22Rv1 (cell line): Measurements from ENCODE around the gene JMJD1C.

Experiments used
- H3K27ac ChIP-seq: fragments of 450-650 bp; 2 replicates; pipeline ENCODE4 v1.5.1; 2017
- ZFX ChIP-seq: fragments of 450-650 bp; IDR thresholded peaks from 2 replicates; pipeline ENCODE4 v1.6.1; 2017; ENCODE audit warnings: antibody characterized with exemption, borderline replicate concordance
- TF ChIP-seq, protein P1 (sequence below): fragments of 450-650 bp; IDR thresholded peaks from 2 replicates; pipeline ENCODE4 v1.5.1; 2017; ENCODE audit warnings: mild to moderate bottlenecking

Gene JMJD1C

DNA sequence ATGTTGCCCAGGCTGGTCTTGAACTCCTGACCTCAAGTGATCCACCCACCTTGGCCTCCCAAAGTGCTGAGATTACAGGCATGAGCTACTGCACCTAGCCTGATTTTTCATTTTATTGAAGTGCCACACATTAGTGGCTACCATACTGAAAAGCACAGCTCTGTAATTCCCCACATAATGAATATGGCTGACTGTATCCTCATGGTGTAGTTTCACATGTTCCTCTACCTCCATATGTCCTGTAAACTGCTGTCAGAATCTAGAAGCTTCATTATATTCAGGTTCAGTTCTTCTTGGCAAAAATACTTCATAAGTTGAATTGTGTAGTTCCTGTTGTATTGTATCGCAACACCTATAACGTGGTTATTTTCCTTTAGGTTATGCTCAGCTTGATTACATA is 11.1 kb downstream of the JMJD1C start:
- TF ChIP-seq, protein P1, sequence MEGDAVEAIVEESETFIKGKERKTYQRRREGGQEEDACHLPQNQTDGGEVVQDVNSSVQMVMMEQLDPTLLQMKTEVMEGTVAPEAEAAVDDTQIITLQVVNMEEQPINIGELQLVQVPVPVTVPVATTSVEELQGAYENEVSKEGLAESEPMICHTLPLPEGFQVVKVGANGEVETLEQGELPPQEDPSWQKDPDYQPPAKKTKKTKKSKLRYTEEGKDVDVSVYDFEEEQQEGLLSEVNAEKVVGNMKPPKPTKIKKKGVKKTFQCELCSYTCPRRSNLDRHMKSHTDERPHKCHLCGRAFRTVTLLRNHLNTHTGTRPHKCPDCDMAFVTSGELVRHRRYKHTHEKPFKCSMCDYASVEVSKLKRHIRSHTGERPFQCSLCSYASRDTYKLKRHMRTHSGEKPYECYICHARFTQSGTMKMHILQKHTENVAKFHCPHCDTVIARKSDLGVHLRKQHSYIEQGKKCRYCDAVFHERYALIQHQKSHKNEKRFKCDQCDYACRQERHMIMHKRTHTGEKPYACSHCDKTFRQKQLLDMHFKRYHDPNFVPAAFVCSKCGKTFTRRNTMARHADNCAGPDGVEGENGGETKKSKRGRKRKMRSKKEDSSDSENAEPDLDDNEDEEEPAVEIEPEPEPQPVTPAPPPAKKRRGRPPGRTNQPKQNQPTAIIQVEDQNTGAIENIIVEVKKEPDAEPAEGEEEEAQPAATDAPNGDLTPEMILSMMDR: no peak
- no peak for TF ChIP-seq ZFX
- H3K27ac ChIP-seq: no peak overlapping the region

DNA sequence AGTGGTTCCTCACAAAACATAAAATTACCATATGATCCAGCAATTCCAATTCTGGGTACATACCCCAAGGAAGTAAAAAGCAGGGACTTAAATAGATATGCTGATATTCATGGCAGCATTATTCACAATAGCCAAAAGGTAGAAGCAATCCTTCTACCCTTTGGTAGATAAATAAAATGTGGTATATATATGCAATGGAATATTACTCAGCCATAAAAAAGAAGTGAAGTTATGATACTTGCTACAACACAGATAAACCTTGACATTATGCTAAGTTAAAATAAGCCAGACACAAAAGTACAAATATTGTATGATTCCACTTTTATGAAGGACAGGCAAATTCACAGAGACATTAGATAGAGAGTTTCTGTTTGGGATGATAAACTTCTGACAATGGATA is 13.3 kb downstream of the JMJD1C start:
- TF ChIP-seq, protein P1: no peak
- TF ChIP-seq ZFX: no peak
- no peak overlapping the region for H3K27ac ChIP-seq

DNA sequence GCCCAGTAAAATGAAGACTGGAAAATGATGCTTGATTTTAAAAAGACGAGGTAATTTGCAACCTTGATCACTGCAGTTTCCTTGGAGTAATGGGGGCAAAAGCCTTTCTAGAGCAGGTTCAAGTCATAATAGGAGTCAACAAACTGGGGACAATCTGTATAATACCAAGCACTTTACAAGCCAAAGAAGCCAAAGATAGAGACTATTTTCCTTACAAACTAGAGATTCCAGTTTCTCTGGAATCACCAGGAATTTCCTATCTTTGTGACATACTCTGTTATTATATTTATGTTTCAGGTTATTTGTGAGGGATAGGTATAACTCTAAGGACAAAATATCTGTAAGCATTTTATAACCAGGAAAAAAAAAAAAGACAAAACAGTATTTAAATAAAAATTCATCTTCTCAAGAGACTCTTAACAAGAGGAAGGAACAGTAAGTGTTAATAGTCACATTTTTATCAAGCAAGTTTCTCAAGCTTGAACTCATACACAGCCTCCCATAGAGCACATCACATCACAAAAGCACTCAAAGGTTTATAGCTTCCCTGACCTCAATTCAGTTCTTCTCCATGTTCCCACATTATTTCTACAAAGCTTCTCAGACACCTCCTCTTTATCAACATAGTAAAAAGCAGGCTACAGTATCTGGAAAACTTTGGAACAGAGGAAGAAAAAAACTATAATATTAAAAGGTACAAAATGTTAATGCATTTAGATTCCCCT is 18.9 kb downstream of the JMJD1C start:
- TF ChIP-seq, protein P1: no peak
- TF ChIP-seq ZFX: no peak
- H3K27ac ChIP-seq: no peak overlapping the region

DNA sequence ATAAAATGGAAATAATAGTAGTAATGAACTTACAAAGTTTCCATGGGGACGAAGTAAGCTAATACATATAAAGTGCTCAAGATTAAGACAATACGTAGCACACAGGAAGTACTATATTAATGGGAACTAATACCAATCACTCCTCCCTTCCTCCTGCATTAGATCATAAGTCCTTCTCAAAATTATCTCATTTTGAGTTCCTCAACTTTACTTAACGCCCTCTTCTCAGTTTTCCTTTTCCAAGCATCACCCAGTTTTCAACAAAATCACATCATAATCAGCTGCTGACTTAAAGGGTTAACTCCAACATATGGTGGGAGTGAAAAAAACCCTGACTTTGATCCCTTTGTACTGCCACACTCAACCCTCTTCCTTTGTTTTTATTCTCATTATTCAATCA is 24.4 kb downstream of the JMJD1C start:
- TF ChIP-seq, protein P1: no peak
- no peak for TF ChIP-seq ZFX
- H3K27ac ChIP-seq: no peak overlapping the region

DNA sequence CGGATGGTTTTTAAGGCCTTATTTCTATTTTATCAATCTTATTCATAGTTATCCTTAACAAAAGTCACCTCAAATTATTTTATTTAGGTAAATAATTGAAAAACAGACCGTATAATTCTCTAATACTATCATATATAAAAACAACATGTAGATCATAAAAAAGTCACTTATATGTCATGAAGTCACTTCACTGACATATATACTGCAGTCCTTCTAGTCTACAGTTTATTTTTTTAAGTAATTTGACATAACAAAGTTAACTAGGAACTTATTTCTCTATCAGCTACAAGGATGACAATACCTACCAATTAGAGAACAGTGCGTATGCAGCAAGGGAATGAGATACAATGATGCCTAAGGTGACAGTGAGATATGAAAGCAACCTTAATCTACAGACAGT is 26.2 kb downstream of the JMJD1C start:
- no peak for TF ChIP-seq ZFX
- TF ChIP-seq, protein P1: no peak
- H3K27ac ChIP-seq: no peak overlapping the region

DNA sequence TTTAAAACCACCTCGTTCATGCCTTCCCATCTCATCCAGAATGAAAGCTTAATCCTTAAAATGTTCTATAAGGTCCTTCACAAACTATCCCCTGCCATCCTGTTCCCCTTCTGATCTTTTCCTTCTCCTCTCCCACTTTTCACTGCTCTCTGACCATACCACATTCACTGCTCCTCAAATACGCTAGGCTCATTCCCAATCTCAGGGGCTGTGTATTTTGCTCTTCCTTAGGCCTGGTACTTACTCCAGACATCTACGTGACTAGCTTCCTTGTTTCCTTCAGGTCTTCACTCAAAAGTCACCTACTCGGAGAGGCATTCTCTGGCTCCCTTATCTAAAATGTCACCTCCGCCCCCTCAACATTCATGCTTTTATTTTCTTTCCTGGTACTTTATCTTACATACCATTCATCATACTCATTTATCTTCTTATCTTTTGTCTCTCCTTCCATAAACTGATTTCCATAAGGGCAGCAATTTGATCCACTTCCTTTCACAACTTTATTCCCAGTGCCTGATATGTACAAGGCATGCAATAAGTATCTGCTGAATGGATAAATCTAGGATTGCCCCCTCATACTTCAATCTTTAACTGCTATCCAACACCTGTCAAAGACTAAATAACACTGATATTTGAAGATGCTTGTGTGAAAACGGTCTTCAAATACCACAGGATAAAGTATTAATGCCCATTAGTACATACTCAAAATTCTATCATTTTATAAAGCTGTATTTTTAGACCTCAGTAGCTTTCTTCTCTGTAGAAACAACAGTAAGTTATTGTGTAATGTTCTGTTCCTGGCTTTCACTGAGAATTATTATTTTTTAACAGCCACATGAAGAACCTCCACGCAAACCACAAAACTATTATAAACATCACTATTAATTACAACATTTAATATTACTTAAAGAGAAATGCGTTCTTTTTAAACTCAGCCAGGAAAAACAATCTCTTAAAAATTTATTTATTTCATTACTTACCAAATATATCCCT is 27.0 kb downstream of the JMJD1C start:
- H3K27ac ChIP-seq: no peak overlapping the region
- no peak for TF ChIP-seq ZFX
- TF ChIP-seq, protein P1: no peak
